Activated CD8-positive, alpha-beta memory T cell treated with anti-CD3 and anti-CD28 coated beads for 24 hours (primary cell): ENCODE measurements around the gene COL4A5.

ENCODE experiments used
- DNase-seq: peaks from one replicate; pipeline ENCODE4 v3.0.0-alpha.2; 2020

Gene COL4A5

GRCh38 chrX:108642273-108642628 is 202.6 kb downstream of the COL4A5 start:
- DNase-seq: no peak

DNA sequence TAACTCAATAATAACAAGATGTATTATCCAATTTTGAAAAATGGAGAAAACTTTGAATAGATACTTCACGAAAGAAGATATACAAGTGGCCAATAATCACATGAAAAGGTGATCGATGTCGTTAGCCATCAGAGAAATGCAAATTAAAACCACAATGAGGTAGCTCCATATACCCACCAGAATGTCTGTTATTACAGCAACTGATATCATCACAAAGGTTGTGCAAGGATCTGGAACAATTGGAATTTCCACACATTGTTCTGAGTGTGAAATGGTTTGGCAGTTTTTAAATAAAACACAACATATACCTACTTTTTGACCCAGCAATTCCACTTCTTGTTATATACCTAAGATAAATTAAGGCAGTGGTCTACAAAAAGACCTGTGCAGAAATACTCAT is 225.1 kb downstream of the COL4A5 start:
- no peak for DNase-seq

DNA sequence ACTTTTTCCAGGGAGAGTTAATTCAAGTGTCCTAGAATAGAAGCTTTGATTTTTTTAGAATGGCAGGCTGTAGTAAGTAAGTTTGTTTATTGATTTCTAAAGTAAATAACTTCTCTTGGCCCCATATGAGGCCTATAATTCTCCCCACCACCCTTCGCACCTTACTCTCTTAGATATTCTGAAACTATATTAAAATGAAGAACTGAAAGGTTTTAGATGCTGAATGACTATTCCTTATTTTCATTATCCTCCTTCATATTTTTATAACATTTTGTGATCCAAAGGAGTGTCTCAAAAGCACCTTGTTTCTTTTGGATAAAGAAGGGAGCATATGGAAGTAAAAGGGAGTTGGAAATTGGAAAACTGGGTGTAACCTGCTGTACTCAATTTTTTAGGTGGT is 226.5 kb downstream of the COL4A5 start:
- no peak for DNase-seq

DNA sequence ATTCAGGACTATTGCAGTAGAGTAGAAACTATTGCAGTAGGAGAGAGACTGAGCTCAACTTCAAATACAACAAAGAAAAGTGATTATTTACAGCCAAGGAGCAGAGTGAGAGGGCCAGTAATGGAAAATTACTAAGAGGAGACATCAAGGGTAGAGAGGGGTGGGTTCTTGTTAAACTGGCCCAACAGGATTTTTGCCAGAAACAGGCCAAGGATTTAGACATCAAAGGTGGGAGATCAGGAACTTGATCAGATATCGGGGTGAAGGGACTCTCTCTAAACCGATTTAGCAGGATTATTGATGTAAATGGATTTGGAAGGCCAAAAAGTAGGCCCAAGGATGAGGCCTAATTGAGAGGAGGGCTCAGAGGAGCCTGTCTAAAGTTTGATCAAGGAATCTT is 231.9 kb downstream of the COL4A5 start:
- no peak for DNase-seq

DNA sequence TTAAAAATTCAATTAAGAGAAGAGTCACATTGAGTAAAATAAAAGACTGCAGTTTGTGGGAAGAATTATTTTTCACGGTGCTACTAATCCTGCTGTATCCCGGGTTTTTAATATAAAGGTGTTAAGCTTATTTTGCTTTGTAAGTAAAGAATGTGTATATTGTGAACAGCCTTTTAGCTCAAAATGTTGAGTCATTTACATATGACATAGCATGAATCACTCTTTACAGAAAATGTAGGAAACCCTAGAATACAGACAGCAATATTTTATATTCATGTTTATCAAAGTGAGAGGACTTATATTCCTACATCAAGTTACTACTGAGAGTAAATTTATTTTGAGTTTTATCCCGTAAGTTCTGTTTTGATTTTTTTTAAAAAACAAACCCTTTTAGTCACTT is 257.1 kb downstream of the COL4A5 start:
- no peak for DNase-seq

- no peak for DNase-seq
These were observed 259.7 kb downstream of the COL4A5 start for GRCh38 chrX:108699368-108699767.

DNA sequence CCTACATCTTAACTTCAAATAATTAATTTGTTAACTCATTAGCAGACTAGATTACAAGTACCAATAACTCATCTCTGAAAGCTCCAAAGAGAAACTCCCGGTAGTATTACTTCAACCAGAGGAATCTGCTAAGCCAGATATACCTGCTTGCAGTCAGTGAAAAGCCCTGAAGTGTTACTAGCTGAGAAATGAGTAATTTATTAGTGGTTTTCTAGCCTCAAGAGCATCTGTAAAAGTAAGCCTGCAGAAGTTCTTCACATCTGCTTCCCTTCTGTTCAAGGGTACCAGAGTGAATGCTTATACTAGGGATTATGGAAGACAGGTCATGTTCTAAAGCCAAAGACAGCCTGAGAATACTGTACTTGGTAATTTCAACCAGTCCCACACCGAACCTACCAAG is 262.0 kb downstream of the COL4A5 start:
- DNase-seq: no peak

GRCh38 chrX:108702530-108702929 is 262.9 kb downstream of the COL4A5 start:
- no peak for DNase-seq

DNA sequence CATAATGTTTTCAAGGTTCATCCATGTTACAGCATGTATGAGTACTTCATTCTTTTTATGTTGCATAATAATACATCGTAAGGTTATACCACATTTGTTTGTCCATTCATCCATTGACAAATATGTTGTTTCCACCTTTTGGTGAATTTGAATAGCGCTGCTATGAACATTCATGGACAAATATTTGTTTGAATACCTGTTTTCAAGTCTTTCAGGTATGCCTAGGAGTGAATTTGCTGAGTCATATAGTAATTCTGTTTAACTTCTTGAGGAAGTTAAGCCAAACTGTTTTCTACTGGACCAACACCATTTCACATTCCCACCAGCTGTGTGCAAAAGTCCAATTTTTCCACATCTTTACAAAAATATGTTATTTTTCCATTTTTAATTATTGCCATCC is 265.2 kb downstream of the COL4A5 start:
- DNase-seq: no peak

- no peak for DNase-seq
These were observed 273.2 kb downstream of the COL4A5 start for GRCh38 chrX:108712886-108713285.

- no peak for DNase-seq
These were observed 282.9 kb downstream of the COL4A5 start for GRCh38 chrX:108722561-108722960.

DNA sequence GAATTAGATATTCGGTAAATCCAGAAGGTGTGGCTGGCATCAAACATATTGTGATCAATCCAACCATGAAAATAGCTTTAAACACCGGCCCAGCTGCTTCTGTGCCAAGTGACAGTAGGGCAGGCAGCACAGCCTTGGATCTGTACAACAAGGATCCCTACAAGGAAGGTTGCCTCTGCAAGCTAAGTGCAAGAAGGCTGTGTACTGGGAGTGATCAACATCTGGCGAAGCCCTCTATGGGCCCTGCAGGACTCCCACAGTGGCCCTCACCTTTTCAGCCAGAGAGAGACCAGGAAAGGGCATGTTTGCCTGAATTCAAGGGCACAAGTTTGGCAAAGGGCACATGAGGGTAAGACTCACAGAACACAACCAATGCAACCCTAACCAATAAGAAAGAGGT is 287.1 kb downstream of the COL4A5 start:
- DNase-seq: no peak

DNA sequence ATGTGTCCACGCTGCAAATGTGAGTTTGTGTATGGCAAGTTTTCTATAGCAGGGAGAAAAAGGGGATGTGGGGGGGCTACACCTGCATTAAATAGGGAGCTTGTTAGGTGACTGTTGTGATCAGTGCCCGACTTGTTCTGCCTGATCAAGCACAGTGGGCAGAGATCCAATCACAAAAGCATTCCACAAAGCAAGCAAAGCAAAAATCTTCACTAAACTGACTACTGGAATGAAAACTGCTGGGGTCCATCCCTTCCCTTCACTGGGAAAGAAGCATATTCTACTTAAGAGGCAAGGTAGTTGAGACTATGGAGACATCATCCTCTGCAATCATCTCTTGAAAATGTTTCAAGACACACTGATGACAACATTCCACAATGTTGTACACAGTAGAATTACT is 291.5 kb downstream of the COL4A5 start:
- no peak for DNase-seq

DNA sequence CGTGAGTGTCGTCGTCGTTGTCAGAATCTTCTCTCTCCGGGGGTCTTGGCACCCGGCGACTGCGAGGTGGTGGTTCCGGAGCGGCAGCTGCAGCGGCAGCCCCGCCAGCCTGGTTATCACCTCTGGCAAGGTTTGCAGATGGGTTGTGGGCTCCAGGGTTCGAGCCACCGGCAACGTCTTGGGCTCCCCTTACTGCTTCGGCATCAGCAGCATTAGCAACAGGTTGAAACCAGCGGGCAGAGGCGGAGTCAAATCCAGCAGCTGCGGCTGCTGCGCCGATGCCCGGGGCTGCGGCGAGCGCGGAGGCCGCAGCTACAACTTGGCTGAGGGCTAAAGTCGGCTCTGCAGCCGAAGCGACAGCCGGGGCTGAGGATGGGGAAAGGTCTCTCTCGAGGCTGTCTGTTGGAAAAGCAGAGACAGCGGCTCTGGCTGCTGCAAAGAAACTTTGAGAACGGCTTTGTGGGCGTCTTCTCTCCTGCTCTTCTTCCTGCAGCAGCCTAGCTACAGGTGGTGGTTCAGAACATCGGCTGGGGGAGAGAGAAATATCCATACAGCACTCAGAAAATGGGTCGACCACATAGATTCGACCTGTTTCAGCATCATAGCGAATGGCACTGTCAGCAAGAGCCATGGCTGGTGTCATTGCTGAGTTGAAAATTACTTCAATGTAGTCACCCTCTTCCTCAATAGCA is 293.1 kb downstream of the COL4A5 start:
- DNase-seq: no peak

DNA sequence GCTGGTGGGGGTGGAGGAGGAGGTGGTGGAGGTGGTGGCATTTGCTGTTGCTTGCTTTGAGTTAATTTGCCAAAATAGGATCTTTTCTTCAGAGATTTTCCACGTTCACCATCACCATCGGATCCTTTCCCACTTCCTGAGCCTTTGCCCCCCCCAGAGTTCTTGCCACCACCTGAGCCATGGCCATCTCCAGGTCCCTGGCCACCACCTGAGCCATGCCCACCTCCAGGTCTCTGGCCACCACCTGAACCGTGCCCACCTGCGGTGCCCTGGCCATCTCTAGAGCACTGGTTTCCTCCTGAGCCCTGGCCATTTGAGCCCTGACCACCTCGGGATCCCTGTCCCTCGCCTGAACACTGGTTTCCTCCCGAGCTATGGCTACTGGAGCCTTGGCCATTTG is 294.8 kb downstream of the COL4A5 start:
- DNase-seq: no peak

DNA sequence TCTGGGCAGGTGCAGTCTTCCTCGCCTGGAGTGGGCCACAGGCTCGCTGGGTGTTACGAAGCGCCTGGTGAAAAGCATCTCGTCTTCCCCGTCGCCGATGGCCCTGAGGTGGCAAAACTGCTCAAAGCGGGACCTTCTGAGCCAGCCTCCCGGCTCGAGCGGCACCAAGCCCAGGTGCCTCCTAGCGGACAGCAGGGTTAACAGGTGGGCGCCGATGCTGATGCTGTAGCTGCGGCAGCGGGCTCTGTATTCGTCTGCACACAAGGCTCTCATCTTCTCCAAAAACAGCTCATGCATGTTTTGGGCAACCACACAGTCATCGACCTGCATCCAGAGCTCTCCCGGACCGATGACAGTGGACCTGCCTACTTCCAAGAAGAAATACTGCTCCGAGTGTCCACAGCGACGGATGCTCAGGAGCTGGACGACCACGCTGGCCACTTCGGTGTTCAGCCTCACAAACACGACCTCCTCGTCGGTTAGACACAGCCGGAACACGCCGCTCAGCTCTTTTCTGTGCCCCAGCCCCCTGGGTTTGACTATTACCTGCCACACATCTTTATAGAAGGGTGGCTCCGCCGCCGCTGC is 295.5 kb downstream of the COL4A5 start:
- DNase-seq: no peak

- no peak for DNase-seq
These were observed 296.3 kb downstream of the COL4A5 start for GRCh38 chrX:108735679-108736508.

DNA sequence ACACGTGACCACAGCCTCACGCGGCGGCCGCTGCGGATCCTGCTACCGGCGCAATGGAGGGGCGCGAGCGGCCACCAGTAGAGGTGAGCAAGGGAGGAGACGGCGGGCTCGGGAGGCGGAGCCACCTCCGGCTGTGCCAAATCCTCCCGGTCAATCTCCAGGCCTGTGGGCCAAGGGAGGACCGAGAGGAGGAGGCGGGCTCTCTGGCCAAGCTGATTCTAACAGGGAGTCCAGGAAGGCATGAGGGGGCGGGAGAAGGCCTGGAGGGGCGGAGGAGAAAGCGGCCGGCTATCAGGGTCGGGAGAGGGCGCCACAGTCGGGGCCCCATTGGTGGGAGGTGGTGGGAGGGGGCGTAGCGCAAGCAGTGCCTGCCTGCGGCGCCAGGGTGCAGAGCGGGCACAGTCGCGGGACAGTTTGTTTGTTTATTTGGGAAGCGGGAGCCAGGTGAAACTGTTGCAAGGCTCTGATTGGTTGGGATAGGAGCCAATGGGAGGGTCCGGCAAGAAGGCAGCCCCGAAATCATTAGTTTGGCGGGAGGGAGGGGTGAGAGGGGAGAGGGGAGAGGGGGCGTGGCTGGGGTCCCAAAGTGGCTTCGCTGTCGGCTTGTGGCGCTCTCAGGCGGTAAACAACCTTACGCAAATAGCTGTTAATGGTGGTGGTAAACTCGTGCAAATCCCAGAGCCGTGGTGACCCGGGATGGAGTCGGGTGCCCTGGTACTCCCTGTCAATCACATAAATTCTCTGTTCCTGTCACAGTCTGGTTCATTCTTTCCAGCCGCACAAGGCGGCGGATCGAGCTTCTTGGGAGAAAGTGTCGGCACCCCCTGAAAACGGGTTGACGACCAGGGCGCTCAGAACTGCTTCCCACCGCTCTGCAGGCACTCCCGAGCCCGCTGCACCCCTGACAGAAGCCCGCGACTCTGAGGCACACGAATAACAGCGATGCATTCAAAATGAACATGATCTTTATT is 297.2 kb downstream of the COL4A5 start, which contains the start of gene IRS4:
Gene IRS4 (minus strand): TSS at position 55 of the 971 bp plus-strand sequence.
- no peak for DNase-seq

GRCh38 chrX:108737754-108738153 is 298.1 kb downstream of the COL4A5 start:
- DNase-seq: no peak

GRCh38 chrX:108740299-108740774 is 300.7 kb downstream of the COL4A5 start:
- no peak for DNase-seq
